PC-3 (cell line): ENCODE data around the gene BMP2. TPM values are rescaled to one million over a fixed set of nuclear protein-coding genes. Genes with fewer than 3 reads are reported as not detected.

Experiments
- ATAC-seq: fragments of 200-7000 bp; cut with Tn5 transposase; 2 replicates; pipeline ENCODE4 v1.9.1; 2020; ENCODE audit warnings: mild to moderate bottlenecking, moderate library complexity
- BruUV-seq: library from RNA; stranded (reverse); fragments of 400-500 nt; replicated peaks from 2 replicates; lab custom pipeline; 2021; lab: Mats Ljungman, UMichigan
- CTCF ChIA-PET: fragments of 300-600 bp; sonication (Branson Sonifier 250); formaldehyde crosslinking; loops from one replicate; lab custom pipeline; 2022; ENCODE audit warnings: antibody characterized with exemption; lab: Charles Lee
- POLR2A ChIA-PET: fragments of 300-600 bp; sonication (Branson Sonifier 250); formaldehyde crosslinking; loops from one replicate; lab custom pipeline; 2022; ENCODE audit warnings: antibody characterized with exemption; ENCODE audit not compliant: unreplicated experiment; lab: Charles Lee
- DNase-seq: peaks from one replicate; pipeline ENCODE4 v3.0.0-alpha.2; 2015
- H2AFZ ChIP-seq: fragments of 300-600 bp; sonication (generic); 2 replicates; pipeline ENCODE4 v1.6.0; 2016; ENCODE audit warnings: antibody characterized with exemption, low read length
- H3F3A ChIP-seq: fragments of 300-600 bp; sonication (generic); one replicate; pipeline ENCODE4 v1.6.0; 2017; ENCODE audit warnings: antibody characterized with exemption, low read length, control low read depth, mild to moderate bottlenecking; ENCODE audit not compliant: unreplicated experiment
- H3K27ac ChIP-seq: fragments of 300-600 bp; sonication (generic); 2 replicates; pipeline ENCODE4 v1.5.1; 2016; ENCODE audit warnings: mild to moderate bottlenecking, low read length
- H3K27me3 ChIP-seq: fragments of 300-600 bp; sonication (generic); 2 replicates; pipeline ENCODE4 v1.6.1; 2016; ENCODE audit warnings: low read length, mixed read lengths
- H3K36me3 ChIP-seq: fragments of 300-600 bp; sonication (generic); 2 replicates; pipeline ENCODE4 v1.6.1; 2016; ENCODE audit warnings: low read depth, mixed run types, low read length, mixed read lengths
- H3K4me1 ChIP-seq: fragments of 300-600 bp; sonication (generic); 2 replicates; pipeline ENCODE4 v1.5.1; 2016; ENCODE audit warnings: low read length; ENCODE audit not compliant: insufficient read depth
- H3K4me2 ChIP-seq: fragments of 300-600 bp; sonication (generic); 2 replicates; pipeline ENCODE4 v1.6.0; 2016; ENCODE audit warnings: low read length
- H3K4me3 ChIP-seq: fragments of 300-600 bp; sonication (generic); 2 replicates; pipeline ENCODE4 v1.5.1; 2016; ENCODE audit warnings: mild to moderate bottlenecking, low read length, mixed read lengths
- H3K79me2 ChIP-seq: fragments of 300-600 bp; sonication (generic); 2 replicates; pipeline ENCODE4 v1.6.1; 2017; ENCODE audit warnings: low read length, mixed read lengths
- H3K9ac ChIP-seq: fragments of 300-600 bp; sonication (generic); 2 replicates; pipeline ENCODE4 v1.6.0; 2016; ENCODE audit warnings: mild to moderate bottlenecking, low read length
- H3K9me2 ChIP-seq: fragments of 300-600 bp; sonication (generic); replicated peaks from 2 replicates; pipeline ENCODE4 v1.6.1; 2016; ENCODE audit warnings: mixed run types, low read length, mixed read lengths
- H3K9me3 ChIP-seq: fragments of 300-600 bp; sonication (generic); 2 replicates; pipeline ENCODE4 v1.6.1; 2016; ENCODE audit warnings: low read length, mixed read lengths
- H4K20me1 ChIP-seq: fragments of 300-600 bp; sonication (generic); 2 replicates; pipeline ENCODE4 v1.6.1; 2016; ENCODE audit warnings: low read length, mixed read lengths
- CTCF ChIP-seq: fragments of 300-600 bp; sonication (generic); conservative IDR thresholded peaks from 2 replicates; pipeline ENCODE4 v1.5.1; 2017; ENCODE audit warnings: antibody characterized with exemption, low read depth, mild to moderate bottlenecking, low read length
- EZH2 ChIP-seq: fragments of 300-600 bp; sonication (generic); IDR thresholded peaks from one replicate; pipeline ENCODE4 v1.6.1; 2017; ENCODE audit warnings: antibody characterized with exemption, mild to moderate bottlenecking, low read length; ENCODE audit not compliant: unreplicated experiment
- EZH2phosphoT487 ChIP-seq: fragments of 300-600 bp; sonication (generic); IDR thresholded peaks from 2 replicates; pipeline ENCODE4 v1.6.1; 2018; ENCODE audit warnings: mild to moderate bottlenecking, antibody characterized with exemption, low read length, borderline replicate concordance
- intact Hi-C: fragments of 100-400 bp; cut with micrococcal nuclease; formaldehyde crosslinking; loops from 2 replicates; pipeline ENCODE4 v1.9.0; 2023
- total RNA-seq: library from RNA; depleted of rRNA; stranded (reverse); fragments of >200 nt; gene quantifications from 2 replicates; pipeline ENCODE4 v1.2.3, GENCODE V29; 2014

BMP2 gene
- total RNA-seq, 1 experiment from 2014 or later: 0.73 TPM

- no peak for ATAC-seq
- DNase-seq: no peak
- no TSS peak for BruUV-seq
- no peak overlapping the region for H2AFZ ChIP-seq
- H3K36me3 ChIP-seq: no peaks in the 10 kb centered on the region
- ChIA-PET POLR2A (no interaction called here), CTCF (no interaction called here)
- no peak overlapping the region for H3K27ac ChIP-seq
- H3F3A ChIP-seq: no peaks in the 10 kb centered on the region
- no peak overlapping the region for H3K4me2 ChIP-seq
- H4K20me1 ChIP-seq: no peaks in the 10 kb centered on the region
- H3K4me1 ChIP-seq: no peaks in the 10 kb centered on the region
- no peak overlapping the region for H3K4me3 ChIP-seq
- no peaks in the 10 kb centered on the region for H3K9me3 ChIP-seq
- no peak for TF ChIP-seq CTCF
- no peak for TF ChIP-seq EZH2
- no peak for TF ChIP-seq EZH2phosphoT487
- intact Hi-C loops: no loop called here
- H3K9ac ChIP-seq: no peak overlapping the region
- H3K27me3 ChIP-seq: peaks cover 79% of the 10 kb centered on the region
- no peaks in the 10 kb centered on the region for H3K79me2 ChIP-seq
- H3K9me2 ChIP-seq: no peaks in the 10 kb centered on the region
Observed at GRCh38 chr20:6744180-6744579, 23.3 kb upstream of the BMP2 start.

DNA sequence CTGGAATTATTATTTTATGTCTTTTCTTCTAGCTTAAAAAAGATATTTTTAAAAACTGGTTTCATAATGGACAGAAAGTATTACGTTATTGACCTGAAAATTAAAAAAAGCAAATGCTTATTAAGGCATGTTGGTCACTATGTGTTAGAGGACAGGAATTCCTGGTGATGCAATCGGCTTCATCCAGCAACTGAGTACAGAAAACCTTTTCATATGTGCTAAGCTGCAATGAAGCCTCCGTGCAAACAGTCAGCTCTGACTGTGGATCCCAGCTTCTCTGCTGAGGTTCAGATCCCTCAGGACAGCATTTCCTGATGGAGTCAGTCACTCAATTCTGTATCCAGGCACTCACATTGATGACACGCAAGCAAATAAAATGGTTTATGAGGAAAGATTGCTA lies 22.7 kb upstream of the BMP2 start:
- Histone ChIP-seq H3K79me2 (no peaks in the 10 kb centered on the region), H3K4me2 (no peak overlapping the region), H3K9me2 (no peaks in the 10 kb centered on the region), H3K4me1 (no peaks in the 10 kb centered on the region), H3F3A (no peaks in the 10 kb centered on the region), H2AFZ (no peak overlapping the region), H3K27me3 (peaks cover 81% of the 10 kb centered on the region), H3K27ac (no peak overlapping the region), H4K20me1 (no peaks in the 10 kb centered on the region), H3K36me3 (no peaks in the 10 kb centered on the region), H3K9ac (no peak overlapping the region), H3K4me3 (no peak overlapping the region), H3K9me3 (no peaks in the 10 kb centered on the region)
- ATAC-seq (no peak), DNase-seq (no peak)
- ChIA-PET POLR2A (no interaction called here), CTCF (no interaction called here)
- TF ChIP-seq CTCF (no peak), EZH2phosphoT487 (no peak), EZH2 (no peak)
- intact Hi-C loops: no loop called here
- no TSS peak for BruUV-seq

- TF ChIP-seq CTCF (no peak), EZH2phosphoT487 (no peak), EZH2 (no peak)
- Histone ChIP-seq H3K4me2 (no peak overlapping the region), H3K27me3 (peaks cover 80% of the 10 kb centered on the region), H3K27ac (no peak overlapping the region), H4K20me1 (no peaks in the 10 kb centered on the region), H3F3A (no peaks in the 10 kb centered on the region), H3K4me3 (no peak overlapping the region), H3K4me1 (no peaks in the 10 kb centered on the region), H3K9me3 (no peaks in the 10 kb centered on the region), H2AFZ (no peak overlapping the region), H3K9ac (no peak overlapping the region), H3K36me3 (no peaks in the 10 kb centered on the region), H3K79me2 (no peaks in the 10 kb centered on the region), H3K9me2 (no peaks in the 10 kb centered on the region)
- DNase-seq (peak; percentile 51), ATAC-seq (no peak)
- ChIA-PET POLR2A (no interaction called here), CTCF (no interaction called here)
- BruUV-seq: no TSS peak
- intact Hi-C loops: no loop called here
Observed at GRCh38 chr20:6746901-6747609, 20.4 kb upstream of the BMP2 start.
